ENCODE data around the gene UBE2V1. TPM values are rescaled to one million over a fixed set of nuclear protein-coding genes. Genes with fewer than 3 reads are reported as not detected.

UBE2V1 gene
- total and polyA plus RNA-seq, 2 of the 13 experiments (the other 11 are each of a cell fraction or from before 2014, with no cell fraction given), result 81.3 to 132 TPM

- TF ChIP-seq ZNF597 (CRISPR knock-in tag; IDR thresholded peaks at IDR 0.05) (no peak), ZBTB7A (CRISPR knock-in tag; IDR thresholded peaks at IDR 0.05) (no peak), ZFY (CRISPR knock-in tag; IDR thresholded peaks at IDR 0.05) (no peak), GATA4 (IDR thresholded peaks at IDR 0.05; ENCODE audit: borderline replicate concordance, low read depth) (no peak), ZNF230 (CRISPR knock-in tag; IDR thresholded peaks at IDR 0.05) (peak; percentile 42; the same call in 1 of the 2 replicates), NFE2 (CRISPR knock-in tag; IDR thresholded peaks at IDR 0.05) (no peak), SPEN (CRISPR knock-in tag; IDR thresholded peaks at IDR 0.05; ENCODE audit: low read depth) (peak; percentile 50; the same call in 1 of the 2 replicates), ZNF577 (CRISPR knock-in tag; IDR thresholded peaks at IDR 0.05; ENCODE audit: borderline replicate concordance, low read depth) (no peak), ZBTB43 (CRISPR knock-in tag; conservative IDR thresholded peaks at IDR 0.05) (no peak), DPF2 (CRISPR knock-in tag; IDR thresholded peaks at IDR 0.05; ENCODE audit: borderline replicate concordance, low read depth) (no peak), ZNF253 (CRISPR knock-in tag; IDR thresholded peaks at IDR 0.05; ENCODE audit: borderline replicate concordance) (no peak), ZNF678 (CRISPR knock-in tag; IDR thresholded peaks at IDR 0.05) (no peak), SMC3 (IDR thresholded peaks at IDR 0.05; ENCODE audit: low read length) (no peak), ATF6 (CRISPR knock-in tag; conservative IDR thresholded peaks at IDR 0.05) (no peak), ZNF205 (CRISPR knock-in tag; IDR thresholded peaks at IDR 0.05) (no peak), MED8 (CRISPR knock-in tag; IDR thresholded peaks at IDR 0.05; ENCODE audit: insufficient replicate concordance) (no peak), ZNF687 (CRISPR knock-in tag; IDR thresholded peaks at IDR 0.05) (peak; percentile 38; the same call in 1 of the 2 replicates), POGK (CRISPR knock-in tag; conservative IDR thresholded peaks at IDR 0.05) (no peak), FOXK1 (CRISPR knock-in tag; IDR thresholded peaks at IDR 0.05; ENCODE audit: borderline replicate concordance, low read depth) (no peak)
Measured at GRCh38 chr20:50077818-50078601, 34.9 kb downstream of the UBE2V1 start (continued).
